Sigmoid colon (tissue), 3 donors: ENCODE results near the gene BANF2.

Experiments
- POLR2A ChIP-seq, 2 donors: fragments of 450-650 bp; IDR thresholded peaks; one replicate each; pipeline ENCODE4 v1.6.1; 2016; ENCODE audit warnings: antibody characterized with exemption in 2 of 2, mild to moderate bottlenecking in 2 of 2, moderate library complexity in 2 of 2
- TF ChIP-seq, protein P1 (sequence below), 4 experiments: fragments of 450-650 bp in 3 of 4; fragments of 200-600 bp in 1 of 4; IDR thresholded peaks; one replicate each; pipeline ENCODE4 v1.5.1; 2016 to 2019; ENCODE audit warnings: antibody characterized with exemption in 4 of 4, mild to moderate bottlenecking in 3 of 4, moderate library complexity in 2 of 4

DNA sequence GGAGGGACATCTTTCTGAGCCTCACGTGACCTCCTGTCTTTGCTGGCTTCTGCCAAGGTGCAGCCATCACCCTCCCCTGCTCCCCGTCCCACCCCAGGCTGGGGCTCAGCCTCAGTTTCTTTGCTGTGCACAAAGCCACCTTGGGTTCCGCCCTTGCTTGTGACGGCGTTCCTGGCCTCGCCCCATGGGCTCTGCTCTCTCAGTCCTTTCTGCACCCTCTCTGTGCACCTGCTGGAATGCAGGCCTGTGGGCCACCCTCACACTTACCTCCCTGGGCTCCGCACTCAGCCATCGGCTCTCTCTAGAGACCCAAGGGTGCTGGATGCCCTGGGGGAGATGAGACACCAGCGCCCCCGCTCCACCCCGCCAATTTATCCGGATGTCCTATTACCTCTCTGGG lies 28.3 kb downstream of the BANF2 start:
- TF ChIP-seq, protein P1, sequence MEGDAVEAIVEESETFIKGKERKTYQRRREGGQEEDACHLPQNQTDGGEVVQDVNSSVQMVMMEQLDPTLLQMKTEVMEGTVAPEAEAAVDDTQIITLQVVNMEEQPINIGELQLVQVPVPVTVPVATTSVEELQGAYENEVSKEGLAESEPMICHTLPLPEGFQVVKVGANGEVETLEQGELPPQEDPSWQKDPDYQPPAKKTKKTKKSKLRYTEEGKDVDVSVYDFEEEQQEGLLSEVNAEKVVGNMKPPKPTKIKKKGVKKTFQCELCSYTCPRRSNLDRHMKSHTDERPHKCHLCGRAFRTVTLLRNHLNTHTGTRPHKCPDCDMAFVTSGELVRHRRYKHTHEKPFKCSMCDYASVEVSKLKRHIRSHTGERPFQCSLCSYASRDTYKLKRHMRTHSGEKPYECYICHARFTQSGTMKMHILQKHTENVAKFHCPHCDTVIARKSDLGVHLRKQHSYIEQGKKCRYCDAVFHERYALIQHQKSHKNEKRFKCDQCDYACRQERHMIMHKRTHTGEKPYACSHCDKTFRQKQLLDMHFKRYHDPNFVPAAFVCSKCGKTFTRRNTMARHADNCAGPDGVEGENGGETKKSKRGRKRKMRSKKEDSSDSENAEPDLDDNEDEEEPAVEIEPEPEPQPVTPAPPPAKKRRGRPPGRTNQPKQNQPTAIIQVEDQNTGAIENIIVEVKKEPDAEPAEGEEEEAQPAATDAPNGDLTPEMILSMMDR (IDR thresholded peaks at IDR 0.05): no peak
- no peak for TF ChIP-seq POLR2A (IDR thresholded peaks at IDR 0.05)
